Neural progenitor cell (in vitro differentiated cells): ENCODE results near the gene NKAIN2. TPM values are rescaled to one million over a fixed set of nuclear protein-coding genes. Genes with fewer than 3 reads are reported as not detected.
A peak's percentile ranks its signal among the peaks of the same experiment; 100 is the strongest.

Experiments
- DNase-seq: peaks from one replicate; pipeline ENCODE4 v3.0.0-alpha.2; 2016; ENCODE audit warnings: low spot score
- H2AFZ ChIP-seq: fragments of 200-600 bp; sonication (generic); replicated peaks from 2 replicates; pipeline ENCODE4 v1.6.1; 2016; ENCODE audit warnings: antibody characterized with exemption
- H3F3A ChIP-seq: fragments of 200-600 bp; sonication (generic); 2 replicates; pipeline ENCODE4 v1.6.1; 2016; ENCODE audit warnings: antibody characterized with exemption, low read depth
- H3K27ac ChIP-seq: fragments of 200-600 bp; sonication (generic); 2 replicates; pipeline ENCODE4 v1.5.1; 2016; ENCODE audit warnings: mild to moderate bottlenecking
- H3K27me3 ChIP-seq: fragments of 200-600 bp; sonication (generic); 2 replicates; pipeline ENCODE4 v1.6.1; 2016; ENCODE audit warnings: mild to moderate bottlenecking, moderate library complexity
- H3K36me3 ChIP-seq: fragments of 200-600 bp; sonication (generic); 2 replicates; pipeline ENCODE4 v1.5.1; 2016
- H3K4me1 ChIP-seq: fragments of 200-600 bp; sonication (generic); 2 replicates; pipeline ENCODE4 v1.6.1; 2016; ENCODE audit warnings: mixed run types
- H3K4me2 ChIP-seq: fragments of 200-600 bp; sonication (generic); 2 replicates; pipeline ENCODE4 v1.6.1; 2016
- H3K4me3 ChIP-seq: fragments of 200-600 bp; sonication (generic); 2 replicates; pipeline ENCODE4 v1.5.1; 2016
- H3K79me2 ChIP-seq: fragments of 200-600 bp; sonication (generic); 2 replicates; pipeline ENCODE4 v1.6.1; 2016; ENCODE audit warnings: low read depth
- H3K9ac ChIP-seq: fragments of 200-600 bp; sonication (generic); 2 replicates; pipeline ENCODE4 v1.6.1; 2016
- H3K9me3 ChIP-seq: fragments of 200-600 bp; sonication (generic); 2 replicates; pipeline ENCODE4 v1.5.1; 2016; ENCODE audit warnings: low read depth
- H4K20me1 ChIP-seq: fragments of 200-600 bp; sonication (generic); 2 replicates; pipeline ENCODE4 v1.6.1; 2016; ENCODE audit warnings: low read depth
- H3K27ac Mint-ChIP-seq: 3 replicates; pipeline ENCODE4 v1.8.0; 2021; ENCODE audit warnings: mixed read lengths
- H3K27me3 Mint-ChIP-seq: 2 replicates; pipeline ENCODE4 v1.8.0; 2022; ENCODE audit warnings: low read depth, mild to moderate bottlenecking, inconsistent platforms, moderate library complexity, mixed read lengths; ENCODE audit not compliant: insufficient read depth
- H3K36me3 Mint-ChIP-seq: 3 replicates; pipeline ENCODE4 v1.8.0; 2021; ENCODE audit warnings: mixed read lengths
- H3K4me1 Mint-ChIP-seq: 3 replicates; pipeline ENCODE4 v1.8.0; 2021; ENCODE audit warnings: mixed read lengths
- H3K4me3 Mint-ChIP-seq: 3 replicates; pipeline ENCODE4 v1.8.0; 2021; ENCODE audit warnings: mild to moderate bottlenecking, moderate library complexity, mixed read lengths
- H3K9me3 Mint-ChIP-seq: 3 replicates; pipeline ENCODE4 v1.8.0; 2020; ENCODE audit warnings: mixed read lengths
- CTCF ChIP-seq: fragments of 200-600 bp; sonication (generic); IDR thresholded peaks from 2 replicates; pipeline ENCODE4 v1.5.1; 2017; ENCODE audit warnings: antibody characterized with exemption, mild to moderate bottlenecking
- EZH2 ChIP-seq: fragments of 200-600 bp; sonication (generic); IDR thresholded peaks from 2 replicates; pipeline ENCODE4 v1.6.1; 2017; ENCODE audit warnings: antibody characterized with exemption, mild to moderate bottlenecking, moderate library complexity
- EZH2phosphoT487 ChIP-seq: fragments of 200-600 bp; sonication (generic); IDR thresholded peaks from 2 replicates; pipeline ENCODE4 v1.6.1; 2017; ENCODE audit warnings: antibody characterized with exemption
- total RNA-seq: library from RNA; depleted of rRNA; stranded (reverse); fragments of >200 nt; gene quantifications from 2 replicates; pipeline ENCODE4 v1.2.3, GENCODE V29; 2015; ENCODE audit warnings: low replicate concordance

NKAIN2 gene
- total RNA-seq, 1 donor from 2014 or later, result 0.45 TPM

GRCh38 chr6:123945386-123945785, 141.7 kb downstream of the NKAIN2 start:
- Mint-ChIP-seq H3K4me3 (no peak overlapping the region), H3K27me3 (no peaks in the 10 kb centered on the region), H3K36me3 (peaks cover 2% of the 10 kb centered on the region), H3K9me3 (peaks cover 17% of the 10 kb centered on the region), H3K27ac (peak overlapping the region; percentile 38), H3K4me1 (peaks cover 30% of the 10 kb centered on the region)
- Histone ChIP-seq H3K27ac (no peak overlapping the region), H3K27me3 (no peaks in the 10 kb centered on the region), H3K79me2 (no peaks in the 10 kb centered on the region), H3K4me2 (no peak overlapping the region), H3K9ac (no peak overlapping the region), H3K9me3 (no peaks in the 10 kb centered on the region), H3K4me3 (no peak overlapping the region), H4K20me1 (no peaks in the 10 kb centered on the region), H3F3A (no peaks in the 10 kb centered on the region), H3K36me3 (no peaks in the 10 kb centered on the region), H2AFZ (no peak overlapping the region), H3K4me1 (no peaks in the 10 kb centered on the region)
- DNase-seq, result no peak
- TF ChIP-seq CTCF (no peak), EZH2phosphoT487 (no peak), EZH2 (no peak)

GRCh38 chr6:123953920-123954319, 150.3 kb downstream of the NKAIN2 start:
- no peak overlapping the region for H2AFZ ChIP-seq
- no peaks in the 10 kb centered on the region for H3K79me2 ChIP-seq
- H3K36me3 ChIP-seq, result no peaks in the 10 kb centered on the region
- no peaks in the 10 kb centered on the region for H3F3A ChIP-seq
- Mint-ChIP-seq H3K27ac (no peak overlapping the region), H3K9me3 (peaks cover 22% of the 10 kb centered on the region), H3K36me3 (peaks cover 2% of the 10 kb centered on the region), H3K4me3 (no peak overlapping the region), H3K4me1 (no peaks in the 10 kb centered on the region), H3K27me3 (peaks cover 4% of the 10 kb centered on the region)
- H3K27ac ChIP-seq, result no peak overlapping the region
- H3K4me1 ChIP-seq, result no peaks in the 10 kb centered on the region
- no peaks in the 10 kb centered on the region for H3K27me3 ChIP-seq
- no peak overlapping the region for H3K4me3 ChIP-seq
- no peak for DNase-seq
- no peak for TF ChIP-seq EZH2
- TF ChIP-seq CTCF, result no peak
- no peak for TF ChIP-seq EZH2phosphoT487
- H3K9ac ChIP-seq, result no peak overlapping the region
- no peaks in the 10 kb centered on the region for H3K9me3 ChIP-seq
- no peak overlapping the region for H3K4me2 ChIP-seq
- no peaks in the 10 kb centered on the region for H4K20me1 ChIP-seq

DNA sequence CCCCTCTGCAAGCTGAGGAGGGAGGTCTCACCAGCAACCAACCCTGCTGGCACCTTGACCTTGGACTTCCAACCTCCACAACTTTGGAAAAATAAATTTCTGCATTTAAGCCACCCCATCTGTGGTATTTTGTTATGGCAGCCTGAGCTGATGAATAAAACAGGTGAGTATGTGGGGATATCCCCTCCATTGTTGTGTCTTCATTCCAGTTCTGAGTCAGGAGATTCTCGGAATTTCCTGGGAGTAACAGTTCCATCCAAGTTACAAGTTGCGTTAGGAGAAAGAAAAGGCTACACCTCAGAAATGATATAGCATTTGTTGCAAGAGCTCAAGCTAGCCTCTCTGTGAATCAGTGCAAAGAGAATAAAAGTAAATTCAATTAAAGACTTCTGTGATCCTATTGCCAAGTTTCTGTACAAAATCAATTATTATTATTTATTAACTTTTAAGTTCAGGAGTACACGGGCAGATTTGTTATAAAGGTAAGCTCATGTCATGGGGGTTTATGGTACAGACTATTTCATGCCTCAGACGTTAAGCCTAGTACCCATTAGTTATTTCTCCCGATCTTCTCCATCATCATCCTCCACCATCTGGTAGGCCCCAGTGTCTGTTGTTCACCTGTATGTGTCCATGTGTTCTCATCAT, 153.0 kb downstream of the NKAIN2 start:
- TF ChIP-seq EZH2, result no peak
- no peak for TF ChIP-seq EZH2phosphoT487
- TF ChIP-seq CTCF, result no peak
- H3K36me3 Mint-ChIP-seq, result peaks cover 2% of the 10 kb centered on the region
- Histone ChIP-seq H3K9me3 (no peaks in the 10 kb centered on the region), H3K9ac (no peak overlapping the region), H3K79me2 (no peaks in the 10 kb centered on the region), H3K4me3 (no peak overlapping the region), H3K4me1 (no peaks in the 10 kb centered on the region), H3K27ac (no peak overlapping the region), H3K4me2 (no peak overlapping the region), H3K27me3 (no peaks in the 10 kb centered on the region), H4K20me1 (no peaks in the 10 kb centered on the region), H3F3A (no peaks in the 10 kb centered on the region), H2AFZ (no peak overlapping the region), H3K36me3 (no peaks in the 10 kb centered on the region)
- H3K9me3 Mint-ChIP-seq, result peaks cover 9% of the 10 kb centered on the region
- no peak overlapping the region for H3K4me3 Mint-ChIP-seq
- peaks cover 4% of the 10 kb centered on the region for H3K27me3 Mint-ChIP-seq
- no peak overlapping the region for H3K27ac Mint-ChIP-seq
- H3K4me1 Mint-ChIP-seq, result no peaks in the 10 kb centered on the region
- no peak for DNase-seq
